Endothelial cell of umbilical vein (primary cell): Measurements from ENCODE around the gene SIM1.

ENCODE experiments used
- EZH2 ChIP-seq: IDR thresholded peaks from 2 replicates; pipeline ENCODE4 v1.6.1; 2012; ENCODE audit warnings: borderline replicate concordance, low read depth, mild to moderate bottlenecking, moderate library complexity, low read length, inconsistent platforms; ENCODE audit not compliant: severe bottlenecking
- JUN ChIP-seq: IDR thresholded peaks from 2 replicates; pipeline ENCODE4 v1.6.1; 2011; ENCODE audit warnings: borderline replicate concordance, low read depth; ENCODE audit not compliant: insufficient read length, insufficient read depth
- POLR2A ChIP-seq: IDR thresholded peaks from 2 replicates; pipeline ENCODE4 v1.6.1; 2012; ENCODE audit warnings: low read depth, mild to moderate bottlenecking, control low read depth, low read length
- TF ChIP-seq, protein P1 (sequence below), 2 donors: IDR thresholded peaks; 1 replicate in 1 of 2; 2 replicates in 1 of 2; pipeline ENCODE4 v1.5.1; 2011; ENCODE audit warnings: low read length in 2 of 2, mild to moderate bottlenecking in 2 of 2, moderate library complexity in 2 of 2, control low read depth in 1 of 2, inconsistent platforms in 1 of 2, low read depth in 1 of 2; ENCODE audit not compliant: insufficient read depth in 1 of 2; ENCODE audit errors: extremely low read depth in 1 of 2

GRCh38 chr6:100470422-100471120, 5.8 kb upstream of the SIM1 start:
- TF ChIP-seq, protein P1, sequence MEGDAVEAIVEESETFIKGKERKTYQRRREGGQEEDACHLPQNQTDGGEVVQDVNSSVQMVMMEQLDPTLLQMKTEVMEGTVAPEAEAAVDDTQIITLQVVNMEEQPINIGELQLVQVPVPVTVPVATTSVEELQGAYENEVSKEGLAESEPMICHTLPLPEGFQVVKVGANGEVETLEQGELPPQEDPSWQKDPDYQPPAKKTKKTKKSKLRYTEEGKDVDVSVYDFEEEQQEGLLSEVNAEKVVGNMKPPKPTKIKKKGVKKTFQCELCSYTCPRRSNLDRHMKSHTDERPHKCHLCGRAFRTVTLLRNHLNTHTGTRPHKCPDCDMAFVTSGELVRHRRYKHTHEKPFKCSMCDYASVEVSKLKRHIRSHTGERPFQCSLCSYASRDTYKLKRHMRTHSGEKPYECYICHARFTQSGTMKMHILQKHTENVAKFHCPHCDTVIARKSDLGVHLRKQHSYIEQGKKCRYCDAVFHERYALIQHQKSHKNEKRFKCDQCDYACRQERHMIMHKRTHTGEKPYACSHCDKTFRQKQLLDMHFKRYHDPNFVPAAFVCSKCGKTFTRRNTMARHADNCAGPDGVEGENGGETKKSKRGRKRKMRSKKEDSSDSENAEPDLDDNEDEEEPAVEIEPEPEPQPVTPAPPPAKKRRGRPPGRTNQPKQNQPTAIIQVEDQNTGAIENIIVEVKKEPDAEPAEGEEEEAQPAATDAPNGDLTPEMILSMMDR (IDR thresholded peaks at IDR 0.05; ENCODE audit: extremely low read depth in 1 of 2, insufficient read depth in 1 of 2, low read depth in 1 of 2, low read length in 2 of 2) = no peak
- no peak for TF ChIP-seq EZH2
- no peak for TF ChIP-seq JUN
- TF ChIP-seq POLR2A = no peak
